A549 (cell line): Measurements from ENCODE around the gene PRKG1. TPM values are rescaled to one million over a fixed set of nuclear protein-coding genes. Genes with fewer than 3 reads are reported as not detected.
A peak's percentile ranks its signal among the peaks of the same experiment; 100 is the strongest.

Experiments used
- ATAC-seq, 2 experiments: fragments of 200-7000 bp in 1 of 2; fragments of >200 bp in 1 of 2; cut with Nextera tagmentation in 1 of 2; cut with Tn5 transposase in 1 of 2; 3 replicates each; pipeline versions ENCODE4 v1.8.0 to v1.9.1; 2018 to 2020; ENCODE audit warnings: mild to moderate bottlenecking in 1 of 2, moderate library complexity in 1 of 2
- CTCF ChIA-PET: fragments of 300-600 bp; sonication (Branson Sonifier 250); formaldehyde crosslinking; extraction: SDS; loops from one replicate; lab custom pipeline; 2021; ENCODE audit warnings: antibody characterized with exemption, inconsistent platforms; lab: Yijun Ruan, JAX
- POLR2A ChIA-PET: fragments of 350-600 bp; formaldehyde crosslinking; extraction: SDS; loops from one replicate; lab custom pipeline; 2021; ENCODE audit warnings: antibody characterized with exemption, inconsistent platforms; lab: Yijun Ruan, JAX
- DNase-seq, 2 experiments: peaks; one replicate each; pipeline versions ENCODE4 v3.0.0 to v3.0.0-alpha.2; 2011 to 2016; ENCODE audit warnings: low read depth in 1 of 2, low spot score in 1 of 2
- FAIRE-seq: peaks from 2 replicates; lab custom pipeline; 2011; peaks lifted over from hg19 to GRCh38; lab: Jason Lieb, UNC
- H3K27ac ChIP-seq, 2 experiments: fragments of >200 bp; sonication (Bioruptor Twin); formaldehyde crosslinking; 3 replicates each; pipeline ENCODE4 v1.5.1; 2016 to 2017
- H3K4me1 ChIP-seq: fragments of >200 bp; sonication (Bioruptor Twin); formaldehyde crosslinking; 3 replicates; pipeline ENCODE4 v1.6.1; 2016
- H3K4me2 ChIP-seq: fragments of >200 bp; sonication (Bioruptor Twin); formaldehyde crosslinking; 3 replicates; pipeline ENCODE4 v1.6.1; 2016
- H3K4me3 ChIP-seq: fragments of >200 bp; sonication (Bioruptor Twin); formaldehyde crosslinking; 3 replicates; pipeline ENCODE4 v1.5.1; 2016
- H3K9me3 ChIP-seq: fragments of >200 bp; sonication (Bioruptor Twin); formaldehyde crosslinking; 3 replicates; pipeline ENCODE4 v1.6.1; 2016
- BCL3 ChIP-seq: fragments of >200 bp; sonication (Bioruptor Twin); formaldehyde crosslinking; IDR thresholded peaks from 3 replicates; pipeline ENCODE4 v1.6.1; 2016
- CBX8 ChIP-seq: fragments of 200-600 bp; sonication (generic); IDR thresholded peaks from 2 replicates; pipeline ENCODE4 v1.6.1; 2016
- E2F6 ChIP-seq: IDR thresholded peaks from 2 replicates; pipeline ENCODE4 v1.6.1; 2012; ENCODE audit warnings: low read depth, borderline replicate concordance
- EHF ChIP-seq: fragments of 250-450 bp; sonication (Bioruptor Pico); IDR thresholded peaks from 2 replicates; pipeline ENCODE4 v1.5.0; 2020; ENCODE audit warnings: mild to moderate bottlenecking
- FOSL2 ChIP-seq, 2 experiments: fragments of 450-650 bp in 1 of 2; fragments of >200 bp in 1 of 2; sonication (Bioruptor Twin) in 1 of 2; formaldehyde crosslinking; IDR thresholded peaks; 2 replicates each; pipeline versions ENCODE4 v1.5.0 to v1.6.1; 2016 to 2020; ENCODE audit warnings: mild to moderate bottlenecking in 1 of 2, moderate library complexity in 1 of 2
- HES2 ChIP-seq: fragments of >200 bp; sonication (Bioruptor Twin); formaldehyde crosslinking; IDR thresholded peaks from 2 replicates; pipeline ENCODE4 v1.6.1; 2016
- HEYL ChIP-seq: fragments of 250-450 bp; sonication (Bioruptor Pico); IDR thresholded peaks from 2 replicates; pipeline ENCODE4 v1.8.0; 2021; ENCODE audit warnings: mild to moderate bottlenecking, moderate library complexity
- MAZ ChIP-seq: fragments of 150-350 bp; IDR thresholded peaks from 2 replicates; pipeline ENCODE4 v1.6.1; 2014; ENCODE audit warnings: antibody characterized with exemption, low read depth, low read length, borderline replicate concordance
- NR3C1 ChIP-seq: fragments of >200 bp; sonication (Bioruptor Twin); formaldehyde crosslinking; IDR thresholded peaks from 3 replicates; pipeline ENCODE4 v1.6.1; 2017
- PHF8 ChIP-seq: fragments of 200-600 bp; sonication (generic); IDR thresholded peaks from 2 replicates; pipeline ENCODE4 v1.6.1; 2016; ENCODE audit warnings: low read depth, mild to moderate bottlenecking, antibody characterized with exemption, moderate library complexity, borderline replicate concordance
- RARB ChIP-seq: fragments of 250-450 bp; sonication (Bioruptor Pico); IDR thresholded peaks from 2 replicates; pipeline ENCODE4 v1.8.0; 2021; ENCODE audit warnings: mild to moderate bottlenecking, moderate library complexity
- RCOR1 ChIP-seq: fragments of 150-350 bp; IDR thresholded peaks from 2 replicates; pipeline ENCODE4 v1.6.1; 2014; ENCODE audit warnings: antibody characterized with exemption, low read length, low read depth
- RFX5 ChIP-seq: fragments of 450-650 bp; IDR thresholded peaks from 2 replicates; pipeline ENCODE4 v1.7.1; 2014; ENCODE audit warnings: antibody characterized with exemption, mild to moderate bottlenecking, moderate library complexity
- TFCP2L1 ChIP-seq: fragments of 250-450 bp; sonication (Bioruptor Pico); IDR thresholded peaks from 2 replicates; pipeline ENCODE4 v1.5.0; 2021; ENCODE audit warnings: mild to moderate bottlenecking
- ZC3H11A ChIP-seq: fragments of 450-650 bp; IDR thresholded peaks from 2 replicates; pipeline ENCODE4 v1.6.1; 2014; ENCODE audit warnings: antibody characterized with exemption, mild to moderate bottlenecking
- ZSCAN20 ChIP-seq: fragments of 250-450 bp; sonication (Bioruptor Pico); IDR thresholded peaks from 2 replicates; pipeline ENCODE4 v1.8.0; 2022; ENCODE audit warnings: mild to moderate bottlenecking, moderate library complexity
- WGBS: methylation state at CpG from one replicate; pipeline ENCODE4 v1.1.6; 2017; ENCODE audit errors: missing lambda C conversion rate; 5-methylcytosine and 5-hydroxymethylcytosine counted together
- polyA plus RNA-seq, 4 experiments: library from polyadenylated mRNA; depleted of rRNA in 3 of 4; stranded (reverse); fragments of >200 nt; fragmentation: RNase III in 1 of 4; extraction: RNeasy Plus Mini Kit Qiagen cat#74134 plus additional on column Dnase treatment in 1 of 4; gene quantifications; 2 replicates in 3 of 4; 3 replicates in 1 of 4; pipeline ENCODE4 v1.2.3, GENCODE V29; 2011 to 2017
- TF ChIP-seq, protein P1 (sequence below): fragments of 250-450 bp; sonication (Bioruptor Pico); IDR thresholded peaks from 2 replicates; pipeline ENCODE4 v1.5.0; 2020; ENCODE audit warnings: low read depth, mild to moderate bottlenecking, moderate library complexity
- TF ChIP-seq, protein P2 (sequence below): fragments of 250-450 bp; sonication (Bioruptor Pico); IDR thresholded peaks from 2 replicates; pipeline ENCODE4 v1.5.0; 2021; ENCODE audit warnings: mild to moderate bottlenecking, moderate library complexity, borderline replicate concordance
- TF ChIP-seq, protein P3 (sequence below): fragments of 200-600 bp; sonication (generic); IDR thresholded peaks from 2 replicates; pipeline ENCODE4 v1.6.1; 2016; ENCODE audit warnings: antibody characterized with exemption, mild to moderate bottlenecking, moderate library complexity

PRKG1 gene
- polyA plus RNA-seq, 2 of the 4 experiments (the other 2 are of a cell fraction), result not detected

- TF ChIP-seq BCL3, result no peak
- TF ChIP-seq E2F6, result no peak
These were observed 96.4 kb downstream of the PRKG1 start (continued) for GRCh38 chr10:51170518-51171245.

GRCh38 chr10:51171946-51172345 is 97.7 kb downstream of the PRKG1 start:
- TF ChIP-seq FOSL2 (IDR thresholded peaks at IDR 0.05) (no peak), FOSL2 (CRISPR knock-in tag; IDR thresholded peaks at IDR 0.05) (peak; percentile 9; the same call in 1 of the 2 replicates), ZSCAN20 (no peak)
- POLR2A ChIA-PET, result no interaction called here
- DNase-seq (no peak), ATAC-seq (no peak), FAIRE-seq (no peak)
- CTCF ChIA-PET, result no interaction called here
- Histone ChIP-seq H3K4me1 (no peaks in the 10 kb centered on the region), H3K4me3 (no peak overlapping the region), H3K4me2 (no peak overlapping the region), H3K9me3 (no peaks in the 10 kb centered on the region), H3K27ac (no peak overlapping the region)
- WGBS, result 2% methylated on average over 2 of the region's 2 CpGs

GRCh38 chr10:51176976-51177695 is 102.8 kb downstream of the PRKG1 start:
- ATAC-seq, result no peak
- Histone ChIP-seq H3K4me1 (no peaks in the 10 kb centered on the region), H3K4me3 (no peak overlapping the region), H3K9me3 (no peaks in the 10 kb centered on the region), H3K27ac (no peak overlapping the region), H3K4me2 (no peak overlapping the region)
- FAIRE-seq, result no peak
- ChIA-PET CTCF (no interaction called here), POLR2A (no interaction called here)
- no peak for DNase-seq
- no peak for TF ChIP-seq FOSL2 (IDR thresholded peaks at IDR 0.05)
- no peak for TF ChIP-seq FOSL2 (CRISPR knock-in tag; IDR thresholded peaks at IDR 0.05)
- no peak for TF ChIP-seq EHF (CRISPR knock-in tag)
- no peak for TF ChIP-seq RFX5
- no peak for TF ChIP-seq HEYL (CRISPR knock-in tag)
- TF ChIP-seq ZC3H11A, result no peak
- TF ChIP-seq, protein P1, sequence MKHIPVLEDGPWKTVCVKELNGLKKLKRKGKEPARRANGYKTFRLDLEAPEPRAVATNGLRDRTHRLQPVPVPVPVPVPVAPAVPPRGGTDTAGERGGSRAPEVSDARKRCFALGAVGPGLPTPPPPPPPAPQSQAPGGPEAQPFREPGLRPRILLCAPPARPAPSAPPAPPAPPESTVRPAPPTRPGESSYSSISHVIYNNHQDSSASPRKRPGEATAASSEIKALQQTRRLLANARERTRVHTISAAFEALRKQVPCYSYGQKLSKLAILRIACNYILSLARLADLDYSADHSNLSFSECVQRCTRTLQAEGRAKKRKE (CRISPR knock-in tag), result no peak
- TF ChIP-seq NR3C1, result no peak
- no peak for TF ChIP-seq RARB (CRISPR knock-in tag)
- no peak for TF ChIP-seq HES2
- TF ChIP-seq, protein P2, sequence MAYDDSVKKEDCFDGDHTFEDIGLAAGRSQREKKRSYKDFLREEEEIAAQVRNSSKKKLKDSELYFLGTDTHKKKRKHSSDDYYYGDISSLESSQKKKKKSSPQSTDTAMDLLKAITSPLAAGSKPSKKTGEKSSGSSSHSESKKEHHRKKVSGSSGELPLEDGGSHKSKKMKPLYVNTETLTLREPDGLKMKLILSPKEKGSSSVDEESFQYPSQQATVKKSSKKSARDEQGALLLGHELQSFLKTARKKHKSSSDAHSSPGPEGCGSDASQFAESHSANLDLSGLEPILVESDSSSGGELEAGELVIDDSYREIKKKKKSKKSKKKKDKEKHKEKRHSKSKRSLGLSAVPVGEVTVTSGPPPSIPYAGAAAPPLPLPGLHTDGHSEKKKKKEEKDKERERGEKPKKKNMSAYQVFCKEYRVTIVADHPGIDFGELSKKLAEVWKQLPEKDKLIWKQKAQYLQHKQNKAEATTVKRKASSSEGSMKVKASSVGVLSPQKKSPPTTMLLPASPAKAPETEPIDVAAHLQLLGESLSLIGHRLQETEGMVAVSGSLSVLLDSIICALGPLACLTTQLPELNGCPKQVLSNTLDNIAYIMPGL (CRISPR knock-in tag), result no peak
- TF ChIP-seq PHF8, result no peak
- no peak for TF ChIP-seq RCOR1
- TF ChIP-seq CBX8, result no peak
- no peak for TF ChIP-seq MAZ
- TF ChIP-seq, protein P3, sequence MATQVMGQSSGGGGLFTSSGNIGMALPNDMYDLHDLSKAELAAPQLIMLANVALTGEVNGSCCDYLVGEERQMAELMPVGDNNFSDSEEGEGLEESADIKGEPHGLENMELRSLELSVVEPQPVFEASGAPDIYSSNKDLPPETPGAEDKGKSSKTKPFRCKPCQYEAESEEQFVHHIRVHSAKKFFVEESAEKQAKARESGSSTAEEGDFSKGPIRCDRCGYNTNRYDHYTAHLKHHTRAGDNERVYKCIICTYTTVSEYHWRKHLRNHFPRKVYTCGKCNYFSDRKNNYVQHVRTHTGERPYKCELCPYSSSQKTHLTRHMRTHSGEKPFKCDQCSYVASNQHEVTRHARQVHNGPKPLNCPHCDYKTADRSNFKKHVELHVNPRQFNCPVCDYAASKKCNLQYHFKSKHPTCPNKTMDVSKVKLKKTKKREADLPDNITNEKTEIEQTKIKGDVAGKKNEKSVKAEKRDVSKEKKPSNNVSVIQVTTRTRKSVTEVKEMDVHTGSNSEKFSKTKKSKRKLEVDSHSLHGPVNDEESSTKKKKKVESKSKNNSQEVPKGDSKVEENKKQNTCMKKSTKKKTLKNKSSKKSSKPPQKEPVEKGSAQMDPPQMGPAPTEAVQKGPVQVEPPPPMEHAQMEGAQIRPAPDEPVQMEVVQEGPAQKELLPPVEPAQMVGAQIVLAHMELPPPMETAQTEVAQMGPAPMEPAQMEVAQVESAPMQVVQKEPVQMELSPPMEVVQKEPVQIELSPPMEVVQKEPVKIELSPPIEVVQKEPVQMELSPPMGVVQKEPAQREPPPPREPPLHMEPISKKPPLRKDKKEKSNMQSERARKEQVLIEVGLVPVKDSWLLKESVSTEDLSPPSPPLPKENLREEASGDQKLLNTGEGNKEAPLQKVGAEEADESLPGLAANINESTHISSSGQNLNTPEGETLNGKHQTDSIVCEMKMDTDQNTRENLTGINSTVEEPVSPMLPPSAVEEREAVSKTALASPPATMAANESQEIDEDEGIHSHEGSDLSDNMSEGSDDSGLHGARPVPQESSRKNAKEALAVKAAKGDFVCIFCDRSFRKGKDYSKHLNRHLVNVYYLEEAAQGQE, result no peak
- TF ChIP-seq ZSCAN20, result no peak
- no peak for TF ChIP-seq E2F6
- no peak for TF ChIP-seq TFCP2L1 (CRISPR knock-in tag)
- TF ChIP-seq BCL3, result no peak
